BJ (cell line): ENCODE data around the gene DFFA. TPM values are rescaled to one million over a fixed set of nuclear protein-coding genes. Genes with fewer than 3 reads are reported as not detected.
A peak's percentile ranks its signal among the peaks of the same experiment; 100 is the strongest.

ENCODE experiments used
- CTCF ChIA-PET: fragments of 350-600 bp; formaldehyde crosslinking; extraction: SDS; loops from one replicate; lab custom pipeline; 2021; ENCODE audit warnings: antibody characterized with exemption, inconsistent platforms; lab: Yijun Ruan, JAX
- POLR2A ChIA-PET: fragments of 300-600 bp; sonication (Branson Sonifier 250); formaldehyde crosslinking; extraction: SDS; loops from one replicate; lab custom pipeline; 2021; ENCODE audit warnings: antibody characterized with exemption; lab: Charles Lee
- DNase-seq: peaks from one replicate; pipeline ENCODE4 v3.0.0-alpha.2; 2011; ENCODE audit warnings: low read depth
- H3K27me3 ChIP-seq: 2 replicates; pipeline ENCODE4 v1.6.0; 2011; ENCODE audit warnings: low read length; ENCODE audit not compliant: control insufficient read depth, insufficient read depth
- H3K36me3 ChIP-seq: 2 replicates; pipeline ENCODE4 v1.5.1; 2011; ENCODE audit warnings: low read length; ENCODE audit not compliant: control insufficient read depth, insufficient read depth
- H3K4me3 ChIP-seq: 2 replicates; pipeline ENCODE4 v1.5.1; 2011; ENCODE audit warnings: low read depth, mild to moderate bottlenecking, control low read depth, low read length
- CTCF ChIP-seq: IDR thresholded peaks from 2 replicates; pipeline ENCODE4 v1.5.1; 2011; ENCODE audit warnings: low read depth, mild to moderate bottlenecking, control low read depth, inconsistent platforms, low read length, moderate library complexity; ENCODE audit not compliant: insufficient read depth
- polyA plus RNA-seq: library from polyadenylated mRNA; depleted of rRNA; stranded (reverse); fragments of >200 nt; gene quantifications from 2 replicates; pipeline ENCODE4 v1.2.3, GENCODE V29; 2011

DFFA gene
- polyA plus RNA-seq, 1 experiment, result 33.8 TPM

GRCh38 chr1:10432910-10433700 lies 39.2 kb downstream of the DFFA start:
- no peak for DNase-seq
- POLR2A ChIA-PET, result no interaction called here
- Histone ChIP-seq H3K36me3 (no peaks in the 10 kb centered on the region), H3K27me3 (no peaks in the 10 kb centered on the region), H3K4me3 (no peak overlapping the region)
- TF ChIP-seq CTCF, result no peak
- CTCF ChIA-PET, result interaction anchor here (0.6 to 9.1 kb wide), 3 partner anchors 55 to 168 kb away, joined by 3 to 180 read pairs (median 3); no protein-coding TSS in a partner anchor

GRCh38 chr1:10431070-10431730 lies 41.1 kb downstream of the DFFA start:
- no peak for DNase-seq
- Histone ChIP-seq H3K36me3 (no peaks in the 10 kb centered on the region), H3K4me3 (peak overlapping the region; percentile 80), H3K27me3 (no peaks in the 10 kb centered on the region)
- ChIA-PET CTCF (interaction anchor here (0.6 to 9.1 kb wide), 14 partner anchors 12 to 451 kb away, joined by 3 to 180 read pairs (median 4); partner anchors contain the start of gene CORT), POLR2A (interaction anchor here (0.6 kb wide), 1 partner anchor 21 kb away, joined by 6 read pairs; no protein-coding TSS in a partner anchor)
- no peak for TF ChIP-seq CTCF

DNA sequence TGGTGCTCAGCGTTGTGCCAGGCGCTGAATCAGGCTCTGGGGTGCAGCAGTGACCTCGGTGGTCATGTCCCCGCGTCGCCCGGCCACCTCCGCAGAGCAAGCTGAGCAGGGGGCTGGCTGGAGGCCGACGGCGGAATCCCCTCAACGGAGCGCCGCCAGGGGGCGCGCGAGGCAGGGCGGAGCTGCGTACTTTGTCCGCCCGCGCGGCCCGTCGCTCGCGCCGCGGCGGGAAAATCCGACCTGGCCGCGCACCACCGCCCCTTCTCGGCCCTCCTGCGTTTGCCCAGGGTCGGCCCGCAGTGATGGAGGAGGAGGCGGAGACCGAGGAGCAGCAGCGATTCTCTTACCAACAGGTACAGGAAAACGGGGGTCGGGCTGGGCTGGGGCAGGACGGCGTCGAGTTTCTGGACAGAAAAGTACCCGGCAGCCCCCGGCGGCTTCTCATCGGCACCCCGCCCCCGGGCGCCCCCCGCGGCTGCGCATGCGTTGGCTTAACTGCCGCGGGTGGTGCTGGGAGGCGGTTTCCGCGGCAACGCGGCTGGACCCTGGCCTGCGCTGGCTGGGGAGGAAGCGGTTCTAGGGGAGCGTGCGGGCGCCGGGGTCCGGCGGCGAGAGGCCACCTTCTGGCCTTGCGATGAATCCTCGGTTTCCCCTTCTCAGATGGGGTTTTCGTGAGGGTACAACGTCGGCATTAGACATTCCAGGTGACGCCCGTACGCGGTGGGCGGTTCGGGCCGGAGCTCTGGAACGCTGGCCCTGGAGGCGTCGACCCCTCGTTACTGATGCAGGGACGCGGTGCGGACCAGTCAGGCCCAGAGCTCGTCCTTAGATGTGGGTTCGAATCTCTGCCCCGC lies 41.9 kb downstream of the DFFA start, which contains the start of gene CENPS:
Gene CENPS, plus strand, starts transcription at position 218 of the 854 bp plus-strand sequence. Its CDS starts 85 bp downstream, at position 303.
- ChIA-PET POLR2A (no interaction called here), CTCF (interaction anchor here (0.6 to 9.1 kb wide), 29 partner anchors 13 to 803 kb away, joined by 3 to 180 read pairs (median 4); partner anchors contain the start of gene CORT)
- Histone ChIP-seq H3K27me3 (no peaks in the 10 kb centered on the region), H3K4me3 (peak within 1 kb of the TSS; percentile 80), H3K36me3 (no peaks in the 10 kb centered on the region)
- no peak for DNase-seq
- TF ChIP-seq CTCF, result peak; percentile 76

- DNase-seq, result no peak
- ChIA-PET POLR2A (no interaction called here), CTCF (interaction anchor here (0.7 to 9.1 kb wide), 23 partner anchors 13 to 802 kb away, joined by 3 to 180 read pairs (median 5); partner anchors contain the start of gene PGD)
- no peak for TF ChIP-seq CTCF
- Histone ChIP-seq H3K4me3 (peak overlapping the region; percentile 80), H3K27me3 (no peaks in the 10 kb centered on the region), H3K36me3 (no peaks in the 10 kb centered on the region)
These were observed 42.5 kb downstream of the DFFA start for GRCh38 chr1:10429868-10430215.
